HG03066 (cell line): Measurements from ENCODE around the gene MMP11.

Source experiments
- ATAC-seq: cut with Tn5 transposase; IDR thresholded peaks from one replicate; pipeline ENCODE4 v1.9.1; 2021; ENCODE audit warnings: low read depth; ENCODE audit not compliant: unreplicated experiment

MMP11 gene

GRCh38 chr22:23827351-23827995, 54.8 kb downstream of the MMP11 start:
- no peak for ATAC-seq

- no peak for ATAC-seq
Observed at GRCh38 chr22:23828800-23829680, 56.4 kb downstream of the MMP11 start.

- no peak for ATAC-seq
Observed at GRCh38 chr22:23829845-23830372, 57.3 kb downstream of the MMP11 start.

- no peak for ATAC-seq
Observed at GRCh38 chr22:23831261-23831660, 58.6 kb downstream of the MMP11 start.

GRCh38 chr22:23831781-23832180, 59.1 kb downstream of the MMP11 start:
- no peak for ATAC-seq

- ATAC-seq: no peak
Observed at GRCh38 chr22:23832226-23833016, 59.8 kb downstream of the MMP11 start.

- no peak for ATAC-seq
Observed at GRCh38 chr22:23833017-23833751, 60.5 kb downstream of the MMP11 start.
